ENCODE measurements around the gene PHACTR3. TPM values are rescaled to one million over a fixed set of nuclear protein-coding genes. Genes with fewer than 3 reads are reported as not detected.

The PHACTR3 gene
- total RNA-seq, 1 experiment from 2014 or later = not detected

- Histone ChIP-seq H3K4me1 (ENCODE audit: control insufficient read depth in 1 of 2, insufficient read depth in 2 of 2, low read length in 2 of 2) (no peaks in the 10 kb centered on the region), H3K27ac (ENCODE audit: low read depth, low read length) (no peak overlapping the region), H3K36me3 (ENCODE audit: control insufficient read depth in 1 of 2, insufficient read depth in 2 of 2, low read length in 2 of 2) (no peaks in the 10 kb centered on the region), H3K4me2 (ENCODE audit: low read length) (no peak overlapping the region), H3K27me3 (ENCODE audit: insufficient read depth, low read length) (peaks cover 24% of the 10 kb centered on the region; the same call in 1 of the 2 replicates), H3K9ac (ENCODE audit: low read length) (no peak overlapping the region), H3K79me2 (ENCODE audit: insufficient read depth, low read length) (no peaks in the 10 kb centered on the region), H3K9me2 (ENCODE audit: insufficient read depth) (no peaks in the 10 kb centered on the region), H2AFZ (ENCODE audit: low read depth, low read length, poor library complexity, severe bottlenecking) (no peak overlapping the region), H4K20me1 (ENCODE audit: insufficient read depth) (no peaks in the 10 kb centered on the region), H3K4me3 (replicated peaks in 1 of 2; ENCODE audit: low read depth in 1 of 2, low read length in 2 of 2) (no peak overlapping the region), H3K9me3 (ENCODE audit: control insufficient read depth in 1 of 2, insufficient read depth in 1 of 2, low read depth in 1 of 2, low read length in 2 of 2) (no peaks in the 10 kb centered on the region)
- TF ChIP-seq JUND (IDR thresholded peaks at IDR 0.05) = no peak
- TF ChIP-seq TCF7L2 (IDR thresholded peaks at IDR 0.05; ENCODE audit: borderline replicate concordance, extremely low read depth, insufficient read depth, insufficient read length) = no peak
- no peak for TF ChIP-seq ELF1 (IDR thresholded peaks at IDR 0.05; ENCODE audit: borderline replicate concordance, low read depth)
- no peak for TF ChIP-seq EGR1 (IDR thresholded peaks at IDR 0.05; ENCODE audit: low read depth)
- no peak for TF ChIP-seq SIN3A (IDR thresholded peaks at IDR 0.05; ENCODE audit: low read depth)
- TF ChIP-seq POLR2A (IDR thresholded peaks at IDR 0.05; ENCODE audit: borderline replicate concordance, extremely low read depth, insufficient read depth, insufficient read length) = no peak
- no peak for TF ChIP-seq MAX (IDR thresholded peaks at IDR 0.05)
- no peak for TF ChIP-seq ZBTB33 (IDR thresholded peaks at IDR 0.05; ENCODE audit: extremely low read depth, insufficient replicate concordance, low read length)
- no peak for TF ChIP-seq POLR2AphosphoS5 (IDR thresholded peaks at IDR 0.05; ENCODE audit: low read depth, low read length)
- TF ChIP-seq ZFX (IDR thresholded peaks at IDR 0.05) = no peak
- TF ChIP-seq ZNF274 (IDR thresholded peaks at IDR 0.05; ENCODE audit: low read depth, low read length) = no peak
- no peak for TF ChIP-seq CEBPB (IDR thresholded peaks at IDR 0.05; ENCODE audit: low read depth)
- no peak for TF ChIP-seq CTCF (IDR thresholded peaks at IDR 0.05 in 2 of 3, conservative IDR thresholded peaks at IDR 0.05 in 1 of 3; ENCODE audit: borderline replicate concordance in 1 of 3, insufficient read depth in 1 of 3, low read depth in 2 of 3, low read length in 2 of 3)
- no peak for TF ChIP-seq CBX3 (IDR thresholded peaks at IDR 0.05; ENCODE audit: low read depth)
- TF ChIP-seq YY1 (IDR thresholded peaks at IDR 0.05; ENCODE audit: extremely low read depth, insufficient replicate concordance, low read depth, low read length) = no peak
- no peak for TF ChIP-seq ATF3 (IDR thresholded peaks at IDR 0.05)
- no peak for TF ChIP-seq FOSL1 (IDR thresholded peaks at IDR 0.05; ENCODE audit: low read depth)
- no peak for TF ChIP-seq SRF (IDR thresholded peaks at IDR 0.05; ENCODE audit: low read depth)
- TF ChIP-seq EZH2 (IDR thresholded peaks at IDR 0.05) = no peak
- TF ChIP-seq EZH2phosphoT487 (IDR thresholded peaks at IDR 0.05; ENCODE audit: borderline replicate concordance) = no peak
- intact Hi-C loops (cut with micrococcal nuclease) = no loop called here
- BruUV-seq (replicated peaks) = no TSS peak
- POLR2A ChIA-PET = no interaction called here
- ATAC-seq = no peak
- CTCF ChIA-PET = interaction anchor here (1.1 kb wide), 1 partner anchor 11 kb away, joined by 3 read pairs; no protein-coding TSS in a partner anchor
- DNase-seq (ENCODE audit: low read depth, low spot score) = no peak
- RAD21 ChIA-PET (ENCODE audit: low non-redundant PET in 1 of 2, low total read pairs in 2 of 2, uncharacterized antibody in 2 of 2, unreplicated experiment in 2 of 2) = no interaction called here
These were observed 16.8 kb upstream of the PHACTR3 start for GRCh38 chr20:59587570-59587969.

Data from HCT116 (cell line).